HG03045 (cell line): ENCODE data around the gene KRTAP2-1.
"Not testable (repeated sequence)": the region's sequence is repeated elsewhere in the genome, so short reads cannot be mapped to it uniquely, and the experiment has no call there.

Experiments
- ATAC-seq: cut with Tn5 transposase; IDR thresholded peaks from one replicate; pipeline ENCODE4 v1.9.1; 2021; ENCODE audit warnings: mild to moderate bottlenecking, moderate library complexity; ENCODE audit not compliant: unreplicated experiment

Gene KRTAP2-1

DNA sequence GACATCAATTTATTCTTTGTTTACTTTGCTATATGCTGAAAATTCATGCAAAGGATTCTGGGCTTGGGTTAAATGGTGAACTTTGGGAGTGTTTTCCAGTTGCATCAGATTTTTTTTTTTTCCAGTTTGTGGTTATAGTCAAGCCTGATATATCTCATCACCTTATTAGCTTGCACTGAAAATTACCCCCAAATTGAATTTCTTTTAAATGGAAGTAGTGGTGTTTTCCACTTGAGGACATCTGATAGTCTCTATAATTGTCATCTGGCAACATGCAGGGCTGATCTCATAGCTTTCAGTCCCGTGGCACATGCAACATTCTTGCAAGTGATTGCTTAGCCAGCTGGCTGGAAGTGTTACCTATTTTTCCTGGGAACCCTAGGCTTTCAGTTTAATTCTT lies 33.5 kb downstream of the KRTAP2-1 start:
- no peak for ATAC-seq

DNA sequence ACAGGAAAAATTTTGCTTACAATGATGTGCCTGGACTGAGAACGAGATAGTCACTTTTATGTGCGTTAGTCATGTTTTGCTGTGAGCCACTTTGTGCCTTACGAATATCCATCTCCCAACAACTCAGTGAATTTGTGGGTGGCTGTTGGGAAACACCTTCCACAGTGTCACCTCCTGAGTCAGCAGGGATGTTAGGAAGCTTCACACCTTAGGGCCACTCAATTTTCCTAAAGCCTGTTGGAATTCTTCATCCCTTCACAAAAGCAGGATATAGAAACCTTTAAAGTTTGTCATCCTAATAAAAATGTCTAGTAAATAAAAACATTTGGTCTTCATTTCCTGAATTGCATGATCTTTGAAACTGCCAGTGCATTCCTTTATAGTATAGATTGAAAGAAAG lies 33.9 kb downstream of the KRTAP2-1 start:
- no peak for ATAC-seq

GRCh38 chr17:41012326-41013120 lies 34.6 kb downstream of the KRTAP2-1 start:
- ATAC-seq, result no peak

GRCh38 chr17:41010441-41010840 lies 36.7 kb downstream of the KRTAP2-1 start:
- no peak for ATAC-seq

DNA sequence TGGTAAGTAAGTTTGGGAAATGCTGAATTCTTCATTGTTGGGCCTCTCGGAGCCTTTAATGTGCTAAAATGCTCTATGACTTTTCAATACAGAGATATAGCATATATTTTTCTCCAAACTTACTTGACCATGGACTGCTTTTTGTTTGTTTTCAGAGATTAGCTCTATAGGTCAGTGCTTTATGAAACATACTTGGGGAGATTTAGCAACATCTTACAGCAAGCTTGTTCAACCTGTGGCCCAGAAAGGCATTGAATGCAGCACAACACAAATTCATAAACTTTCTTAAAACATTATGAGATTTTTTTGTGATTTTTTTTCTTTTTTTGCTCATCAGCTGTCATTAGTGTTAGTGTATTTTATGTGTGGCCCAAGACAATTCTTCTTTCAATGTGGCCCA lies 37.2 kb downstream of the KRTAP2-1 start:
- ATAC-seq, result no peak

- ATAC-seq, result no peak
These were observed 37.8 kb downstream of the KRTAP2-1 start for GRCh38 chr17:41009301-41009760.

DNA sequence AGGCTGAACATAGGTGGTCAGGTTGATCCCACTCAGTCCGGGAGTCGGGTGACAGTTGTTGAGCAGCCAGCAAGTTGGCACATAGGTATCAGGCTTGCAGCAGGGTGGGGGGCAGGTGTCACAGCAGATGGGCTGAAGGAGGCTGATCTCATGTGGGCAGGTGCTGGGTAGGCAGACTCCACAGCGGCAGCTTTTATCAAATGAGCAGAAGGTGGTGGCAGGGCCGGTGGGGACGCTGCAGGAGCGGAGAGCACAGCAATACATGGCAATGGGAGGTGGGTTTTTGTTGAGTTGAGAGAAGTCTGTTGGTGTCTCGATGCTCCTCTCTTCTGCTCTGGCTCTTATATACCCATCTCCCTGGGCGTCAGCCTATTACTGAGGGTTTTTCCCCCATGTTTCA lies 38.3 kb downstream of the KRTAP2-1 start, which contains the start of gene KRTAP3-1:
Gene KRTAP3-1 (minus strand): TSS at position 318 of the 400 bp plus-strand sequence. CDS start 54 bp downstream, at position 264.
- ATAC-seq, result no peak

DNA sequence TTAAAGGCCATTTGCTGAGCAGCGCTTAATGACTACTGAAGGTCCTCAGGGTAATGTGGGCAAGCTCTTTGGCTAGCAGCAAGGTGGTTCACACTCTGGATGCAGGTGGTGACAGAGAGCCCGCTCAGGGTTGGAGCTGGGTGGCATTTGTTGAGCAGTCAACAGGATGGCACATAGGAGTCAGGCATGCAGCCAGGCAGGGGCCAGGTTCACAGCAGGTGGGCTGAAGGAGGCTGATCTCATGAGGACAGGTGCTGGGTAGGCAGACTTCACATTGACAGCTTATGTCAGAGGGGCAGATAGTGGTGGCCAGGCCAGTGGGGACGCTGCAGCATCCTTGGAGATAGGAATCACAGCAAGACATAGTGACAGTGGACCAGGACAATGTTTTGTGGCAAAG lies 42.7 kb downstream of the KRTAP2-1 start:
- ATAC-seq, result no peak

DNA sequence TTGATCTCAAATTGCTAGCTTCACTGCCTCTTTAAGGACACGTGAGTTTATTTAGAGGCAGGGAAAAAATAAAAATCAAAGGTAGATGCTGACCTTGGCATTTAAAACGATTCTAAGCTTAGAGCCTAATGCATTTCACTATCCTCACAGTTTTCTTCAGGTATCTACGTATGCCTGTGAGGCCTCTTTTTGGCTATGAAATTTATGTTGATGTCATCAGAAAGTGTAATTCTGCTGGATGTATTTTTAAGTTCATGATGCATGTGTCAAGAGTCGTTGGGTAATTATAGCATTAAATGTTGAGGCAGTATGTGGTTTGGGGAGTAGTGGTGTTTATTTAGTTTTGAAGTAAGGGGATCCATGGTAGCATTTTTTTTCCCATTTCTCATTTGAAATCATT lies 43.2 kb downstream of the KRTAP2-1 start:
- ATAC-seq, result no peak

DNA sequence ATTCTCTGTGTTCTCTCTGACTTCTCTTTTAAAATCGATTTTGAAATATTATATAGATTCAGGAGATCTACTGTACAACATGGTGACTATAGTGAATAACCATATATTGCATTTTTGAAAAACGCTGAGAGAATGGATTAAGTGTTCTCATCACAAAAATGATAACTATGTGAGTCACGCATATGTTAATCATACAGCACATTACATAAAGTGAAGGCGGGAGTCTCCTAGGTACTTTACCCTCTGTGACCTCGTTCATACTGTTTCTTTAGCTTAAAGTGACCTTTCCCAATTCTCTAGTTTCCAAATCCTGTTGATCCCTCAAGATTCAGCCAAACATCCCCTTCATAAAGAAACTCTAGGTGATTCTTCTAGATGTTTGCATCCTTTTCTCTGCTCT lies 44.3 kb downstream of the KRTAP2-1 start:
- ATAC-seq, result no peak

GRCh38 chr17:41001795-41002194 lies 45.3 kb downstream of the KRTAP2-1 start:
- ATAC-seq, result no peak

DNA sequence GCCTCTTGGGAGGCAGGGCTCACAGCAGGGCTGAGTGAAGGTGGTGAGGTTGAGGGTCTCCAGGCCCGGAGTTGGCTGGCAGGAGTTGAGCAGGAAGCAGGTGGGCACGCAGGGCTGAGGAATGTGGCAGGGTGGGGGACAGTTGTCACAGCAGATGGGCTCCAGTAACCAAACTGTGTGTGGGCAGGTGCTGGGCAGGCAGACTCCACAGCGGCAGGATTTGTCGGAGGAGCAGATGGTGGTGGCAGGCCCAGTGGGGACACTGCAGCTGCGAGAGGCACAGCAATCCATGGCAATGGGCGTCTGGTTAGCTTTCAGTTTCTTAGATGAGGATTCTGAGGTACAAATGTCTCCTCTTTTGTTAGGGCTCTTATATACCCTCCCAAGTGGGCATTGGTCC lies 47.6 kb downstream of the KRTAP2-1 start, which contains the start of gene KRTAP3-2:
Gene KRTAP3-2 (minus strand): TSS at position 344 of the 400 bp plus-strand sequence. CDS start 53 bp downstream, at position 291.
- not testable (repeated sequence) for ATAC-seq

DNA sequence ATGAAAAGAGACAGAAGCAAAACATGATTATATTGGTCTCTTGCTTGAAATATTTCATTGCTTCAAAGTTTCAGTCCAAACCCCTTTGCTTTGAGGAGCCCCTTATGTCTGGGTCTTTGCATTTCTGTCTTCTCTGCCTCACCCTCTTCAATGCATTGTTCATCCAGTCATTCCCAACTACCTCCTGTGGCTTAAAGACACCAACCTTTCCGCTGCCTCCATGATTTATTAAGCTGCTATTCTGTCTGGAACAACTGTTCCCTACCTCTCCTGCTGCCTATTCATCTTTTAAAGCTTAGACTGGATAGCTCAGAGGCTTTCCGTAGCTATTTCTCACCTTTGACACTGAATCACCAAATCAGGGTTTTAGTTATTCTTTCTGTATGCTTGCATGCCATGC lies 49.8 kb downstream of the KRTAP2-1 start:
- ATAC-seq, result no peak

GRCh38 chr17:40996829-40997228 lies 50.3 kb downstream of the KRTAP2-1 start:
- ATAC-seq, result no peak
